Ishikawa (cell line): Measurements from ENCODE around the gene PCDH9.

Source experiments
- CEBPB ChIP-seq: IDR thresholded peaks from 2 replicates; pipeline ENCODE4 v1.6.1; 2012
- CREB1 ChIP-seq: IDR thresholded peaks from 2 replicates; pipeline ENCODE4 v1.6.1; 2012; ENCODE audit warnings: low read depth
- EGR1 ChIP-seq: IDR thresholded peaks from 2 replicates; pipeline ENCODE4 v1.6.1; 2012
- EP300 ChIP-seq: IDR thresholded peaks from 2 replicates; pipeline ENCODE4 v1.6.1; 2012; ENCODE audit warnings: borderline replicate concordance
- FOXM1 ChIP-seq: IDR thresholded peaks from 2 replicates; pipeline ENCODE4 v1.6.1; 2012; ENCODE audit warnings: low read depth, borderline replicate concordance
- MAX ChIP-seq: IDR thresholded peaks from 2 replicates; pipeline ENCODE4 v1.6.1; 2012
- NFIC ChIP-seq: IDR thresholded peaks from 2 replicates; pipeline ENCODE4 v1.6.1; 2012
- RAD21 ChIP-seq: IDR thresholded peaks from 2 replicates; pipeline ENCODE4 v1.6.1; 2012; ENCODE audit warnings: low read depth
- TAF1 ChIP-seq: IDR thresholded peaks from 2 replicates; pipeline ENCODE4 v1.6.1; 2012; ENCODE audit warnings: low read depth, mild to moderate bottlenecking
- TCF12 ChIP-seq: IDR thresholded peaks from 2 replicates; pipeline ENCODE4 v1.6.1; 2012; ENCODE audit warnings: low read depth
- TEAD4 ChIP-seq: IDR thresholded peaks from 2 replicates; pipeline ENCODE4 v1.6.1; 2012
- YY1 ChIP-seq: IDR thresholded peaks from 2 replicates; pipeline ENCODE4 v1.6.1; 2012; ENCODE audit warnings: low read depth
- ZBTB7A ChIP-seq: IDR thresholded peaks from 2 replicates; pipeline ENCODE4 v1.6.1; 2012; ENCODE audit warnings: low read depth
- TF ChIP-seq, protein P1 (sequence below): IDR thresholded peaks from 2 replicates; pipeline ENCODE4 v1.6.1; 2012; ENCODE audit warnings: low read depth, mild to moderate bottlenecking
- TF ChIP-seq, protein P2 (sequence below): IDR thresholded peaks from 2 replicates; pipeline ENCODE4 v1.6.1; 2012

The PCDH9 gene

GRCh38 chr13:66951426-66951825, 278.7 kb downstream of the PCDH9 start:
- TF ChIP-seq CEBPB (no peak), TCF12 (no peak)
- TF ChIP-seq, protein P1, sequence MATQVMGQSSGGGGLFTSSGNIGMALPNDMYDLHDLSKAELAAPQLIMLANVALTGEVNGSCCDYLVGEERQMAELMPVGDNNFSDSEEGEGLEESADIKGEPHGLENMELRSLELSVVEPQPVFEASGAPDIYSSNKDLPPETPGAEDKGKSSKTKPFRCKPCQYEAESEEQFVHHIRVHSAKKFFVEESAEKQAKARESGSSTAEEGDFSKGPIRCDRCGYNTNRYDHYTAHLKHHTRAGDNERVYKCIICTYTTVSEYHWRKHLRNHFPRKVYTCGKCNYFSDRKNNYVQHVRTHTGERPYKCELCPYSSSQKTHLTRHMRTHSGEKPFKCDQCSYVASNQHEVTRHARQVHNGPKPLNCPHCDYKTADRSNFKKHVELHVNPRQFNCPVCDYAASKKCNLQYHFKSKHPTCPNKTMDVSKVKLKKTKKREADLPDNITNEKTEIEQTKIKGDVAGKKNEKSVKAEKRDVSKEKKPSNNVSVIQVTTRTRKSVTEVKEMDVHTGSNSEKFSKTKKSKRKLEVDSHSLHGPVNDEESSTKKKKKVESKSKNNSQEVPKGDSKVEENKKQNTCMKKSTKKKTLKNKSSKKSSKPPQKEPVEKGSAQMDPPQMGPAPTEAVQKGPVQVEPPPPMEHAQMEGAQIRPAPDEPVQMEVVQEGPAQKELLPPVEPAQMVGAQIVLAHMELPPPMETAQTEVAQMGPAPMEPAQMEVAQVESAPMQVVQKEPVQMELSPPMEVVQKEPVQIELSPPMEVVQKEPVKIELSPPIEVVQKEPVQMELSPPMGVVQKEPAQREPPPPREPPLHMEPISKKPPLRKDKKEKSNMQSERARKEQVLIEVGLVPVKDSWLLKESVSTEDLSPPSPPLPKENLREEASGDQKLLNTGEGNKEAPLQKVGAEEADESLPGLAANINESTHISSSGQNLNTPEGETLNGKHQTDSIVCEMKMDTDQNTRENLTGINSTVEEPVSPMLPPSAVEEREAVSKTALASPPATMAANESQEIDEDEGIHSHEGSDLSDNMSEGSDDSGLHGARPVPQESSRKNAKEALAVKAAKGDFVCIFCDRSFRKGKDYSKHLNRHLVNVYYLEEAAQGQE: no peak

- TF ChIP-seq TEAD4: no peak
- no peak for TF ChIP-seq FOXM1
- no peak for TF ChIP-seq TAF1
- TF ChIP-seq MAX: no peak
Measured at GRCh38 chr13:66950666-66951065, 279.5 kb downstream of the PCDH9 start.

GRCh38 chr13:66948910-66949309, 281.2 kb downstream of the PCDH9 start:
- TF ChIP-seq CREB1 (no peak), ZBTB7A (no peak), MAX (no peak), EGR1 (no peak), EP300 (no peak), NFIC (no peak), RAD21 (no peak), TEAD4 (no peak)
- TF ChIP-seq, protein P1: no peak

- TF ChIP-seq EP300: no peak
- TF ChIP-seq, protein P1: no peak
- TF ChIP-seq, protein P2, sequence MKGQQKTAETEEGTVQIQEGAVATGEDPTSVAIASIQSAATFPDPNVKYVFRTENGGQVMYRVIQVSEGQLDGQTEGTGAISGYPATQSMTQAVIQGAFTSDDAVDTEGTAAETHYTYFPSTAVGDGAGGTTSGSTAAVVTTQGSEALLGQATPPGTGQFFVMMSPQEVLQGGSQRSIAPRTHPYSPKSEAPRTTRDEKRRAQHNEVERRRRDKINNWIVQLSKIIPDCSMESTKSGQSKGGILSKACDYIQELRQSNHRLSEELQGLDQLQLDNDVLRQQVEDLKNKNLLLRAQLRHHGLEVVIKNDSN: no peak
- TF ChIP-seq RAD21: no peak
- TF ChIP-seq TAF1: no peak
- no peak for TF ChIP-seq NFIC
- no peak for TF ChIP-seq ZBTB7A
- no peak for TF ChIP-seq YY1
- TF ChIP-seq MAX: no peak
- no peak for TF ChIP-seq TCF12
- TF ChIP-seq FOXM1: no peak
- TF ChIP-seq EGR1: no peak
- no peak for TF ChIP-seq CREB1
- TF ChIP-seq TEAD4: no peak
- TF ChIP-seq CEBPB: no peak
Measured at GRCh38 chr13:66943530-66943929, 286.6 kb downstream of the PCDH9 start.

GRCh38 chr13:66940113-66940512, 290.0 kb downstream of the PCDH9 start:
- TF ChIP-seq EP300 (no peak), TEAD4 (no peak), MAX (no peak), FOXM1 (no peak), EGR1 (no peak), CREB1 (no peak), RAD21 (no peak), CEBPB (no peak), TCF12 (no peak), YY1 (no peak), TAF1 (no peak)
- TF ChIP-seq, protein P1: no peak
- TF ChIP-seq, protein P2: no peak
